ENCODE data around the gene SMAD4.

GRCh38 chr18:51123936-51124486 lies 94.0 kb downstream of the SMAD4 start:
- TF ChIP-seq EZH2 (IDR thresholded peaks at IDR 0.05; ENCODE audit: low read depth) (no peak), CTCF (conservative IDR thresholded peaks at IDR 0.05) (no peak)
